Measurements from ENCODE around the gene SLC12A9. TPM values are rescaled to one million over a fixed set of nuclear protein-coding genes. Genes with fewer than 3 reads are reported as not detected.
"Not testable (repeated sequence)": the region's sequence is repeated elsewhere in the genome, so short reads cannot be mapped to it uniquely, and the experiment has no call there.

The SLC12A9 gene, protein sequence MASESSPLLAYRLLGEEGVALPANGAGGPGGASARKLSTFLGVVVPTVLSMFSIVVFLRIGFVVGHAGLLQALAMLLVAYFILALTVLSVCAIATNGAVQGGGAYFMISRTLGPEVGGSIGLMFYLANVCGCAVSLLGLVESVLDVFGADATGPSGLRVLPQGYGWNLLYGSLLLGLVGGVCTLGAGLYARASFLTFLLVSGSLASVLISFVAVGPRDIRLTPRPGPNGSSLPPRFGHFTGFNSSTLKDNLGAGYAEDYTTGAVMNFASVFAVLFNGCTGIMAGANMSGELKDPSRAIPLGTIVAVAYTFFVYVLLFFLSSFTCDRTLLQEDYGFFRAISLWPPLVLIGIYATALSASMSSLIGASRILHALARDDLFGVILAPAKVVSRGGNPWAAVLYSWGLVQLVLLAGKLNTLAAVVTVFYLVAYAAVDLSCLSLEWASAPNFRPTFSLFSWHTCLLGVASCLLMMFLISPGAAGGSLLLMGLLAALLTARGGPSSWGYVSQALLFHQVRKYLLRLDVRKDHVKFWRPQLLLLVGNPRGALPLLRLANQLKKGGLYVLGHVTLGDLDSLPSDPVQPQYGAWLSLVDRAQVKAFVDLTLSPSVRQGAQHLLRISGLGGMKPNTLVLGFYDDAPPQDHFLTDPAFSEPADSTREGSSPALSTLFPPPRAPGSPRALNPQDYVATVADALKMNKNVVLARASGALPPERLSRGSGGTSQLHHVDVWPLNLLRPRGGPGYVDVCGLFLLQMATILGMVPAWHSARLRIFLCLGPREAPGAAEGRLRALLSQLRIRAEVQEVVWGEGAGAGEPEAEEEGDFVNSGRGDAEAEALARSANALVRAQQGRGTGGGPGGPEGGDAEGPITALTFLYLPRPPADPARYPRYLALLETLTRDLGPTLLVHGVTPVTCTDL
- total RNA-seq: 30.2 and 31.9 TPM in 2 replicates

GRCh38 chr7:100852048-100852872, at the start of gene SLC12A9:
Gene SLC12A9, plus strand, starts transcription at chr7:100852713. Its CDS starts 1,485 bp downstream, at chr7:100854198.
- no peak for DNase-seq (ENCODE audit: extremely low read depth, low read depth, low spot score)

- no peak for DNase-seq (ENCODE audit: extremely low read depth, low read depth, low spot score)
Observed at GRCh38 chr7:100802951-100803350, 49.6 kb upstream of the SLC12A9 start.

DNA sequence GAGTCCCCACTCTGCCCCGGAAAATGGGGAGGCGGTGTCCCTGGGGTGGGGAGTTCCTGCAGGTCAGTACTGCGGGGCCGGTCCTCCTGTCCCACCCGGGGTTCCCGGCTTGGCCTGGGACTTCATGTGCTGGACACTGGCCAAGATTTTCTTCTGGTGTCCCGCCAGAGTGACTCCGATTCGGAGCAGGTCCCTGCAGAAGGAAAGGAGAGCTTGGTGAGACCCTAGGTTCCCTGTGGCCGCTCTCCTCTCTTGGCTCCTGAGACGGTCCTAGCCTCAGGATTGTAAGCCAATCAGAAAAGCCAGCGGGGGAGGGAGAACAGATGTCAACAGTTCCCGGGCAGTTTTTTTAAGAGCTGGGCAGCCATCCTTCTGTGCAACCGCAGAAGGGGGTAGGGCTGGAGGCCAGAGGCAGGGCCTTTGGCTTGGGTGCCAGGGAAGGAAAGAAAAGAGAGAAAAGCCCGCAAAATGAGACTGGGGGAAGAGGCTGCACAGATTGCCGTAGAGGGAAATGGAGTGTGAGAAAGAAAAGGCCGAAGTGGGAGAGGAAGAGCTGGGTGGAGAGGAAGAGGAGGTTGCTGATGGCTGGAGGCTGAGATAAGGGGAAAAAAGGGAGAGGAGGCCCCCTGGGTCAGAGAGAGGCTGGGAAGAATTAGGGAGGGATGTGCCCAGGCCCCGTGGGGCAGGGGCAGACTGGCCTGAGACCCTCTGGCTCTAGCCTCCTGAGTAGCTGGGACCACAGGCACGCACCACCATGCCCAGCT, 48.9 kb upstream of the SLC12A9 start:
- no peak for DNase-seq (ENCODE audit: extremely low read depth, low read depth, low spot score)

GRCh38 chr7:100804681-100805431, 47.7 kb upstream of the SLC12A9 start:
- DNase-seq (ENCODE audit: extremely low read depth, low read depth, low spot score): no peak

GRCh38 chr7:100806276-100806675, 46.2 kb upstream of the SLC12A9 start:
- DNase-seq (ENCODE audit: extremely low read depth, low read depth, low spot score): no peak

GRCh38 chr7:100806883-100807282, 45.6 kb upstream of the SLC12A9 start:
- not testable (repeated sequence) for DNase-seq (ENCODE audit: extremely low read depth, low read depth, low spot score)

- DNase-seq (ENCODE audit: extremely low read depth, low read depth, low spot score): no peak
Observed at GRCh38 chr7:100808354-100808875, 44.1 kb upstream of the SLC12A9 start.

- DNase-seq (ENCODE audit: extremely low read depth, low read depth, low spot score): no peak
Observed at GRCh38 chr7:100811480-100811879, 41.0 kb upstream of the SLC12A9 start.

DNA sequence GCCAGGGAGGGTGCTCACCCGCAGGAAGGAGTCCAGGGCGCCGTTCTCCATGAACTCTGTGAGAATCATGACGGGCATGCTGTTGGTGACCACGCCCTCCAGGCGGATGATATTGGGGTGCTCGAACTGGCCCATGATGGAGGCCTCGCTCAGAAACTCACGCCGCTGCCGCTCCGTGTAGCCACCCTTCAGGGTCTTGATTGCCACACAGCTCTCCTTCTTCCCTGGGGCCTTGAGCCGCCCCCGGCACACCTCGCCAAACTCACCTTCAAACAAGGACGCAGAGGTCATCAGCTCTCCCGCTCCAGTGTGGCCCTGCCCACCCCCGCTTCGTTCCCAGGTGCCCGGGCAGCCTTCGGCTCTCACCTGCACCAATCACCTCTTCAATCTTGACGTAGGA, 39.8 kb upstream of the SLC12A9 start:
- DNase-seq (ENCODE audit: extremely low read depth, low read depth, low spot score): no peak

- not testable (repeated sequence) for DNase-seq (ENCODE audit: extremely low read depth, low read depth, low spot score)
Observed at GRCh38 chr7:100816515-100816914, 36.0 kb upstream of the SLC12A9 start.

DNA sequence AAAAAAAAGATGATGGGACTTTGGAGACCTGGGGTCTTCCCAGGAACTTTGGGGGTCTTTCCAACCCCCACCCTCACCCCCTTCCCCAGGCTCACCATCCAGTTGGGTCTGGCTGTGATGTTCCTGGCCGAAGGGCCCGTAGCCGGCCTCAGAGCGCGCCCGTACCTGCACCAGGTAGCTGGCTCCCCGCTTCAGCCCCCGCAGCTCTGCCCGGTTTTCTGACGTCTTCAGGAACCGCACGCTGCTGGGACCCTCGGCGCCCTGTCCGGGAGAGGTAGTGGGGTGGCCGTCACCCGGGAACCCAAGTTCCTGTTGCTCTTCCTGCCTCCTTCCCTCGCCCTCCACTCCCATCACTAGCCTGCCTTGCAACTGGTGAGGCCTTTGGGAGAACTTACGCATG, 35.4 kb upstream of the SLC12A9 start:
- DNase-seq (ENCODE audit: extremely low read depth, low read depth, low spot score): no peak

DNA sequence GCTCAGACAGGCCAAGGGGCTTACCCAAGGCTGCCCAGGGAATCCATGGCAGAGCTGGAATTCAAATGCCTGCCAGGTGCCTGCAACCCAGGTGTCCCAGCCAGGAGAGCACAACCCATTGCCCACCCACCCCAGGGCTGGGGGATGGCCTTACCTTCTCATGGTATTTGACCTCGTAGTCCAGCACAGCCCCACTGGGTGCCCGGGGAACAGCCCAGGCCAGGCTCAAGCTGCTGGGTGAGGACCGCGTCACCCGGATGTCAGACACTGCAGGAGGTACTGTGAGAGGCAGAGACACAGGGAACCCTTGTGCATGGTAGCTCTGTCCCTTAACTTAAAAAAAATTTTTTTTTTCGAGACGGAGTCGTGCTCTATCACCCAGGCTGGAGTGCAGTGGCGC, 34.1 kb upstream of the SLC12A9 start:
- no peak for DNase-seq (ENCODE audit: extremely low read depth, low read depth, low spot score)

DNA sequence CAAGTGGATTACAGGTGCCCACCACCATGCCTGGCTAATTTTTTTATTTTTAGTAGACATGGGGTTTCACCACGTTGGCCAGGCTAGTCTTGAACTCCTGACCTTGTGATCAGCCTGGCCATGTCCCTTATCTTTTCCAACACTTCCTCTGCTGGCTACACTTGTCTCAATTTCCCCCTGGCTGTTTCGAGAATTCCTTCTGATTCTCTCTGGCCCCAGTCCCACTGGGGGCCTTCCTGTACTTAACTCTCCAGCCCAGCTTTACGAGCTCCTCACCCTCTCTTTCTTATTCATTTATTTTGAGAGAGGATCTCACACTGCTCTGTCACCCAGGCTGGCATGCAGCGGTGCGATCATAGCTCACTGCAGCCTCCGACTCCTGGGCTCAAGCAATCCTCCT, 33.7 kb upstream of the SLC12A9 start:
- no peak for DNase-seq (ENCODE audit: extremely low read depth, low read depth, low spot score)

GRCh38 chr7:100819586-100819985, 32.9 kb upstream of the SLC12A9 start:
- no peak for DNase-seq (ENCODE audit: extremely low read depth, low read depth, low spot score)

DNA sequence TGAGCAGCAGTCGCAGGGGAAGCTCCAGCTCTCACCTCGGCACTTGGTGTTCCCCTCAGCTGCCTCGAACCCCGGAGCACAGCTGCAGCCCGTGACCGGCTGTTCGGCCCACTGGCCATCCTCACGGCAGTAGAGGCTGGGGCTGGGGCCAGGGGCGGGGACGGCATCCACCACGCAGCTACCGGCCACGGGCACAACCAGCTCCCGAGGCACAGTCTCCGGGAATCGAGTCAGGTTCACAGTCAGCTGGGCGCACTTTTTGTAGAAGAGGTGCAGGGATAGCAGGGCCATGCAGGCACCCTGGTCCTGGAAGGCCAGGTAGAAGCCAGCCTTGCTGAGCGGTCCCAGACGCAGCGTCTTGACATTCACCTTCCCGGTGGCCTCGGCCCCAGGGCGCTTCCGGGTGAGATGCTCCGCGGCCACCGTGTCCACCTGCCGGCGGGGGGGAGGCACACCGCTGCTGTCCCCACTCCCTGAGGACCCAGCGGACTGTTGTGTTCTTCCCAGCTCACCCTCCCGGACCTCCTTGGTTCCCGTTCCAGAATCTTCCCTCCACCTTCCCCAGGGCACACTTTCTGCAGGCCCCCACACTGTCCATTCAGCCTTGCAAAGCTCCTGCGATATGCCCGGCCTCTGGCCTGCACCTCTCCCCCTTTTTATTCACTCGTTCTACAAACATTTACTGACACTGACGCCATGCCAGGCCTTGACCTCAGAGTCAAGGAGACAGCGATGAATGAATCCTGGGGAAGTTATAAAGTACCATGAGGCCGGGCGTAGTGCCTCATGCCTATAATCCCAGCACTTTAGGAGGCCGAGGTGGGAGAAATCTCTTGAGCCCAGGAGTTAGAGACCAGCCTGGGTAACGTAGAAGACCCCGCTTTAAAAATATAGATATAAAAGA, 30.0 kb upstream of the SLC12A9 start:
- no peak for DNase-seq (ENCODE audit: extremely low read depth, low read depth, low spot score)

DNA sequence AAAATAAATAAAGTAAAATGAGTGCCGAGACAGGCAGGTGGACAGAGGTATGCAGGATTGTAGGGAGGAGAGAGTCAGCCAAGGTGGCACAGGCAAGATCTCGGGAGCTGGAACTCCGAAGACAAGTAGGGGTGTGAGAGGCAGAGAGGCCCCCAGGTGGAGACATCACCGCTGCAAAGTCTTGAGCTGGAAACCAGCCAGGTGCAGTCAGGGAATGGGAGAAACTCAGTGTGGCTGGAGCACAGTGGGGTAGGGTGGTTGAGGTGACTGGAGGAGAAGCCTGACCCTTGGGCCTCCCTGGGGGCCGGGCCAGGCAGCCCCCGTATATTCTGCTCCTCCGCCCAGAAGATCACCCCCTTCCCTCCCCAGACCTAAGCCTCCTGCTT, 29.4 kb upstream of the SLC12A9 start:
- DNase-seq (ENCODE audit: extremely low read depth, low read depth, low spot score): no peak

DNA sequence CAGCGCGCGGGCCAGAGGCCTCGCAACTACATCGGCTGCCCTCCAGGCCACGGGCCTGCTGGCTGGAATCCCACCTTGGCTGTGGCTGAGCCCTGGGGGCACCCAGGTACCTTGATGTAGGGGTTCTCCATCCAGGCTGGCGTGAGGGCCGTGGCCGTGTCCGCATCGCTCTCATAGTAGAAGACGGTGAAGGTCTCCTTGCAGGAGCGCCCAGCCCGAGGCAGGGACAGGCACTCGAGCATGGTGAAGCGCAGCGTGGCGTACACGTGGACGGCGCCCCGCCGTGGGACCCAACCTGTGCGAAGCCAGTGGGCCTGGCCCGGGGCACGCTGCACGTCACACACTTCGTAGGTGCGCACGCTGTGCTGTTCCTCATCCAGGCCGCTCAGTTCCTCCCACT, 29.0 kb upstream of the SLC12A9 start:
- DNase-seq (ENCODE audit: extremely low read depth, low read depth, low spot score): no peak

All from glomerular endothelial cell (primary cell).